IMR-90 (cell line): ENCODE data around the gene CNNM1. TPM values are rescaled to one million over a fixed set of nuclear protein-coding genes. Genes with fewer than 3 reads are reported as not detected.

Experiments used
- ATAC-seq: fragments of 200-7000 bp; cut with Tn5 transposase; 2 replicates; pipeline ENCODE4 v1.9.1; 2020; ENCODE audit warnings: low read depth, mild to moderate bottlenecking, moderate library complexity
- BruUV-seq: library from RNA; stranded (reverse); fragments of 400-500 nt; replicated peaks from 2 replicates; lab custom pipeline; 2021; lab: Mats Ljungman, UMichigan
- CTCF ChIA-PET: fragments of 300-600 bp; formaldehyde crosslinking; extraction: SDS; loops from one replicate; lab custom pipeline; 2021; ENCODE audit warnings: antibody characterized with exemption; lab: Yijun Ruan, JAX
- POLR2A ChIA-PET: fragments of 300-600 bp; sonication (Branson Sonifier 250); formaldehyde crosslinking; loops from one replicate; lab custom pipeline; 2022; ENCODE audit warnings: antibody characterized with exemption; ENCODE audit not compliant: unreplicated experiment; lab: Charles Lee
- DNase-seq: peaks from one replicate; pipeline ENCODE4 v3.0.0; 2013
- H2AFZ ChIP-seq: replicated peaks from 2 replicates; pipeline ENCODE3; 2013; ENCODE audit warnings: low read length, mild to moderate bottlenecking; ENCODE audit not compliant: poor library complexity
- H2AK5ac ChIP-seq: 2 replicates; pipeline ENCODE4 v1.6.1; 2013; ENCODE audit warnings: low read depth, low read length, inconsistent platforms
- H2AK9ac ChIP-seq: replicated peaks from 2 replicates; pipeline ENCODE3; 2013; ENCODE audit warnings: mild to moderate bottlenecking, low read depth, low read length, moderate library complexity; ENCODE audit not compliant: poor library complexity
- H2BK120ac ChIP-seq: 2 replicates; pipeline ENCODE4 v1.6.1; 2013; ENCODE audit warnings: low read depth, low read length, inconsistent platforms
- H2BK15ac ChIP-seq: 3 replicates; pipeline ENCODE4 v1.6.1; 2013; ENCODE audit warnings: low read depth, low read length, inconsistent platforms
- H2BK20ac ChIP-seq: 2 replicates; pipeline ENCODE4 v1.6.1; 2013; ENCODE audit warnings: low read depth, mild to moderate bottlenecking, inconsistent platforms, low read length, moderate library complexity
- H2BK5ac ChIP-seq: 2 replicates; pipeline ENCODE4 v1.6.1; 2013; ENCODE audit warnings: mild to moderate bottlenecking, low read depth, low read length, inconsistent platforms; ENCODE audit not compliant: poor library complexity, severe bottlenecking
- H3K14ac ChIP-seq: replicated peaks from 2 replicates; pipeline ENCODE4 v1.6.1; 2013; ENCODE audit warnings: low read depth, low read length, inconsistent platforms
- H3K18ac ChIP-seq: 2 replicates; pipeline ENCODE4 v1.6.1; 2013; ENCODE audit warnings: low read depth, low read length, control low read depth
- H3K23ac ChIP-seq: 2 replicates; pipeline ENCODE4 v1.6.1; 2013; ENCODE audit warnings: low read depth, low read length, inconsistent platforms
- H3K27ac ChIP-seq: 2 replicates; pipeline ENCODE4 v1.5.1; 2013; ENCODE audit warnings: mild to moderate bottlenecking, control low read depth, low read length; ENCODE audit not compliant: insufficient read depth
- H3K27me3 ChIP-seq: 2 replicates; pipeline ENCODE4 v1.6.1; 2013; ENCODE audit warnings: low read length; ENCODE audit not compliant: control insufficient read depth, insufficient read depth
- H3K36me3 ChIP-seq: 2 replicates; pipeline ENCODE4 v1.6.1; 2013; ENCODE audit warnings: low read length, mixed read lengths; ENCODE audit not compliant: control insufficient read depth, insufficient read depth
- H3K4ac ChIP-seq: 2 replicates; pipeline ENCODE4 v1.6.1; 2013; ENCODE audit warnings: low read depth, low read length, inconsistent platforms
- H3K4me1 ChIP-seq: 2 replicates; pipeline ENCODE4 v1.6.1; 2013; ENCODE audit warnings: low read length, mixed read lengths; ENCODE audit not compliant: control insufficient read depth, insufficient read depth
- H3K4me2 ChIP-seq: 2 replicates; pipeline ENCODE4 v1.6.1; 2013; ENCODE audit warnings: low read depth, mild to moderate bottlenecking, control low read depth, low read length, moderate library complexity
- H3K4me3 ChIP-seq: 2 replicates; pipeline ENCODE4 v1.5.1; 2013; ENCODE audit warnings: low read depth, mild to moderate bottlenecking, control low read depth, low read length, moderate library complexity; ENCODE audit not compliant: insufficient read depth
- H3K56ac ChIP-seq: 2 replicates; pipeline ENCODE4 v1.6.1; 2013; ENCODE audit warnings: low read length, inconsistent platforms; ENCODE audit not compliant: insufficient read depth; ENCODE audit errors: extremely low read depth
- H3K79me1 ChIP-seq, 2 experiments: 2 replicates each; pipeline ENCODE4 v1.6.1; 2013; ENCODE audit warnings: low read length in 2 of 2, inconsistent platforms in 1 of 2, low read depth in 1 of 2
- H3K9ac ChIP-seq: 2 replicates; pipeline ENCODE4 v1.6.1; 2013; ENCODE audit warnings: low read depth, low read length, control low read depth
- H3K9me1 ChIP-seq: 2 replicates; pipeline ENCODE4 v1.6.1; 2013; ENCODE audit warnings: low read length, inconsistent platforms; ENCODE audit not compliant: insufficient read depth
- H3K9me3 ChIP-seq: 2 replicates; pipeline ENCODE4 v1.6.1; 2013; ENCODE audit warnings: low read length; ENCODE audit not compliant: control insufficient read depth, insufficient read depth
- H4K20me1 ChIP-seq: 2 replicates; pipeline ENCODE4 v1.6.1; 2013; ENCODE audit warnings: low read length, inconsistent platforms; ENCODE audit not compliant: insufficient read depth
- H4K5ac ChIP-seq: 2 replicates; pipeline ENCODE4 v1.6.1; 2013; ENCODE audit warnings: mild to moderate bottlenecking, low read depth, low read length, control low read depth
- H4K8ac ChIP-seq, 2 experiments: 2 replicates each; pipeline ENCODE4 v1.6.1; 2013; ENCODE audit warnings: low read depth in 2 of 2, low read length in 2 of 2, control low read depth in 1 of 2, inconsistent platforms in 1 of 2
- H4K91ac ChIP-seq: 2 replicates; pipeline ENCODE4 v1.6.1; 2013; ENCODE audit warnings: low read depth, low read length, inconsistent platforms; ENCODE audit not compliant: insufficient read depth
- BHLHE40 ChIP-seq: fragments of 150-350 bp; IDR thresholded peaks from 2 replicates; pipeline ENCODE4 v1.6.1; 2016; ENCODE audit warnings: mild to moderate bottlenecking, low read depth, low read length
- CHD1 ChIP-seq: IDR thresholded peaks from 2 replicates; pipeline ENCODE4 v1.6.1; 2012; ENCODE audit warnings: low read depth, low read length, improper control_type of control experiment
- MAZ ChIP-seq: IDR thresholded peaks from 2 replicates; pipeline ENCODE4 v1.6.1; 2012; ENCODE audit warnings: low read depth, mild to moderate bottlenecking, low read length, improper control_type of control experiment, moderate library complexity, borderline replicate concordance
- RFX5 ChIP-seq: IDR thresholded peaks from 2 replicates; pipeline ENCODE4 v1.8.0; 2012; ENCODE audit warnings: low read depth, mild to moderate bottlenecking, low read length, moderate library complexity
- WGBS, 2 experiments: methylation state at CpG; one replicate each; pipeline versions ENCODE4 v1.1.5 to v1.1.7; 2013; ENCODE audit warnings: missing lambda C conversion rate in 2 of 2; ENCODE audit not compliant: insufficient read length in 1 of 2; ENCODE audit errors: extremely low coverage in 2 of 2; 5-methylcytosine and 5-hydroxymethylcytosine counted together
- dilution Hi-C: fragments of 300-500 bp; cut with HindIII; formaldehyde crosslinking; loops from one replicate; pipeline ENCODE4 v1.14.3; 2018; ENCODE audit warnings: low sequenced_read_pairs; ENCODE audit not compliant: unreplicated experiment
- in situ Hi-C: fragments of 300-500 bp; cut with MboI; formaldehyde crosslinking; loops from 3 replicates; pipeline ENCODE4 v1.14.3; 2019; ENCODE audit warnings: low sequenced_read_pairs, inconsistent platforms, mixed read lengths
- intact Hi-C: fragments of 100-400 bp; cut with micrococcal nuclease; formaldehyde crosslinking; loops from 2 replicates; pipeline ENCODE4 v1.10.0; 2022
- polyA plus RNA-seq, 3 experiments: library from polyadenylated mRNA; depleted of rRNA; stranded (reverse); fragments of >200 nt; gene quantifications; 2 replicates each; pipeline ENCODE4 v1.2.3, GENCODE V29; 2012; ENCODE audit warnings: low replicate concordance in 1 of 3
- total RNA-seq: library from RNA; depleted of rRNA; stranded (reverse); fragments of >200 nt; gene quantifications from 2 replicates; pipeline ENCODE4 v1.2.3, GENCODE V29; 2012
- TF ChIP-seq, protein P1 (sequence below): fragments of 150-350 bp; IDR thresholded peaks from 2 replicates; pipeline ENCODE4 v1.6.1; 2016; ENCODE audit warnings: low read depth, mild to moderate bottlenecking, low read length, moderate library complexity, borderline replicate concordance
- TF ChIP-seq, protein P2 (sequence below): conservative IDR thresholded peaks from 2 replicates; pipeline ENCODE4 v1.5.1; 2012; ENCODE audit warnings: mild to moderate bottlenecking, low read depth, low read length, improper control_type of control experiment
- TF ChIP-seq, protein P3 (sequence below): fragments of 150-350 bp; IDR thresholded peaks from 2 replicates; pipeline ENCODE4 v1.6.1; 2017; ENCODE audit warnings: mild to moderate bottlenecking, antibody characterized with exemption, low read length, low read depth

Gene CNNM1
- total and polyA plus RNA-seq, 2 of the 4 experiments (the other 2 are of a cell fraction), result 0.18 to 0.39 TPM

DNA sequence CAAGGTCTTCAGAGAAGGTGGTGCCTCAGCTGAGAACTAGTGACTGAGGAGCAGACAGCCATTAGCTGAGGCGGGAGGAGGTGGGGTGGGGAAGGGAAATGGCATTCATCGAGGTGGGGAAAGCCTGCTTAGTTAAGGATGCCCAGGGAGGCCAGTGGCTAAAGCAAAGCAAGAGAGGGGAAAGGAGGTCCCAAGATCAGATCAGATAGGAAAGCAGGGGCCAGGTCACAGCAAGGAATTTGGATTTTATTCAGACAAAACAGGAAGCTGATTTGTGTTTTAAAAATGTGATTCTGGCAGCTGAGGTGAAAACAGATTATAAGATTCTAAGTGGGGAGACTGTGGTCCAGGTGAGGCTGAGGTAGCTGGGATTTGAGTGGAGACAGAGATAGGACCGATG is 45.8 kb downstream of the CNNM1 start:
- in situ Hi-C loops, result no loop called here
- TF ChIP-seq, protein P1, sequence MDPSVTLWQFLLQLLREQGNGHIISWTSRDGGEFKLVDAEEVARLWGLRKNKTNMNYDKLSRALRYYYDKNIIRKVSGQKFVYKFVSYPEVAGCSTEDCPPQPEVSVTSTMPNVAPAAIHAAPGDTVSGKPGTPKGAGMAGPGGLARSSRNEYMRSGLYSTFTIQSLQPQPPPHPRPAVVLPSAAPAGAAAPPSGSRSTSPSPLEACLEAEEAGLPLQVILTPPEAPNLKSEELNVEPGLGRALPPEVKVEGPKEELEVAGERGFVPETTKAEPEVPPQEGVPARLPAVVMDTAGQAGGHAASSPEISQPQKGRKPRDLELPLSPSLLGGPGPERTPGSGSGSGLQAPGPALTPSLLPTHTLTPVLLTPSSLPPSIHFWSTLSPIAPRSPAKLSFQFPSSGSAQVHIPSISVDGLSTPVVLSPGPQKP, result no peak
- no peak for TF ChIP-seq RFX5
- no peak for TF ChIP-seq BHLHE40
- no peak for TF ChIP-seq CHD1
- no peak for TF ChIP-seq MAZ
- TF ChIP-seq, protein P2, sequence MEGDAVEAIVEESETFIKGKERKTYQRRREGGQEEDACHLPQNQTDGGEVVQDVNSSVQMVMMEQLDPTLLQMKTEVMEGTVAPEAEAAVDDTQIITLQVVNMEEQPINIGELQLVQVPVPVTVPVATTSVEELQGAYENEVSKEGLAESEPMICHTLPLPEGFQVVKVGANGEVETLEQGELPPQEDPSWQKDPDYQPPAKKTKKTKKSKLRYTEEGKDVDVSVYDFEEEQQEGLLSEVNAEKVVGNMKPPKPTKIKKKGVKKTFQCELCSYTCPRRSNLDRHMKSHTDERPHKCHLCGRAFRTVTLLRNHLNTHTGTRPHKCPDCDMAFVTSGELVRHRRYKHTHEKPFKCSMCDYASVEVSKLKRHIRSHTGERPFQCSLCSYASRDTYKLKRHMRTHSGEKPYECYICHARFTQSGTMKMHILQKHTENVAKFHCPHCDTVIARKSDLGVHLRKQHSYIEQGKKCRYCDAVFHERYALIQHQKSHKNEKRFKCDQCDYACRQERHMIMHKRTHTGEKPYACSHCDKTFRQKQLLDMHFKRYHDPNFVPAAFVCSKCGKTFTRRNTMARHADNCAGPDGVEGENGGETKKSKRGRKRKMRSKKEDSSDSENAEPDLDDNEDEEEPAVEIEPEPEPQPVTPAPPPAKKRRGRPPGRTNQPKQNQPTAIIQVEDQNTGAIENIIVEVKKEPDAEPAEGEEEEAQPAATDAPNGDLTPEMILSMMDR, result no peak
- TF ChIP-seq, protein P3, sequence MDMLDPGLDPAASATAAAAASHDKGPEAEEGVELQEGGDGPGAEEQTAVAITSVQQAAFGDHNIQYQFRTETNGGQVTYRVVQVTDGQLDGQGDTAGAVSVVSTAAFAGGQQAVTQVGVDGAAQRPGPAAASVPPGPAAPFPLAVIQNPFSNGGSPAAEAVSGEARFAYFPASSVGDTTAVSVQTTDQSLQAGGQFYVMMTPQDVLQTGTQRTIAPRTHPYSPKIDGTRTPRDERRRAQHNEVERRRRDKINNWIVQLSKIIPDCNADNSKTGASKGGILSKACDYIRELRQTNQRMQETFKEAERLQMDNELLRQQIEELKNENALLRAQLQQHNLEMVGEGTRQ, result no peak
- DNase-seq, result no peak
- Histone ChIP-seq H3K9me1 (peaks cover 7% of the 10 kb centered on the region; the same call in 1 of the 2 replicates), H3K56ac (no peak overlapping the region), H2BK120ac (no peak overlapping the region), H3K36me3 (no peaks in the 10 kb centered on the region), H3K79me1 (no peaks in the 10 kb centered on the region), H4K8ac (no peak overlapping the region), H3K9me3 (no peaks in the 10 kb centered on the region), H2BK20ac (no peak overlapping the region), H3K4ac (0 out of 2 replicates have a peak overlapping the region, but pooled peaks have one; percentile 9), H3K9ac (no peak overlapping the region), H3K4me3 (no peak overlapping the region), H4K20me1 (no peaks in the 10 kb centered on the region), H2AFZ (no peak overlapping the region), H3K27me3 (0 out of 2 replicates have a peak, but pooled peaks cover 2% of the 10 kb centered on the region), H3K14ac (no peak overlapping the region), H2BK15ac (no peak overlapping the region), H3K18ac (no peak overlapping the region), H3K23ac (no peak overlapping the region), H3K4me2 (no peak overlapping the region), H2AK5ac (0 out of 2 replicates have a peak overlapping the region, but pooled peaks have one; percentile 39), H2BK5ac (no peak overlapping the region), H3K27ac (no peak overlapping the region), H4K91ac (no peak overlapping the region), H3K4me1 (peaks cover 5% of the 10 kb centered on the region; the same call in 1 of the 2 replicates), H4K5ac (no peak overlapping the region), H2AK9ac (no peak overlapping the region)
- ChIA-PET CTCF (interaction anchor here (0.9 kb wide), 1 partner anchor 18 kb away, joined by 3 read pairs; no protein-coding TSS in a partner anchor), POLR2A (no interaction called here)
- no peak for ATAC-seq
- no TSS peak for BruUV-seq
- intact Hi-C loops, result no loop called here
- dilution Hi-C loops, result no loop called here
- WGBS, 2 experiments, result no CpG with 5 or more reads among the region's 3 CpGs
